AG08395 (cell line): ENCODE results near the gene SPATS2.

Experiments
- DNase-seq: peaks from one replicate; pipeline ENCODE4 v3.0.0; 2012; ENCODE audit warnings: mixed read lengths, low spot score

SPATS2 gene

GRCh38 chr12:49541140-49541861 is 174.0 kb downstream of the SPATS2 start:
- DNase-seq = no peak

GRCh38 chr12:49541911-49542505 is 174.7 kb downstream of the SPATS2 start:
- DNase-seq = no peak

GRCh38 chr12:49542592-49543160 is 175.4 kb downstream of the SPATS2 start:
- DNase-seq = no peak

- DNase-seq = no peak
Observed at GRCh38 chr12:49543221-49543913, 176.1 kb downstream of the SPATS2 start.

GRCh38 chr12:49543914-49544815 is 176.9 kb downstream of the SPATS2 start:
- DNase-seq = no peak

- no peak for DNase-seq
Observed at GRCh38 chr12:49545815-49546214, 178.6 kb downstream of the SPATS2 start.

GRCh38 chr12:49546481-49546880 is 179.2 kb downstream of the SPATS2 start:
- no peak for DNase-seq

GRCh38 chr12:49547090-49547690 is 179.9 kb downstream of the SPATS2 start:
- no peak for DNase-seq

GRCh38 chr12:49548481-49548821 is 181.2 kb downstream of the SPATS2 start:
- DNase-seq = no peak

GRCh38 chr12:49548822-49549648 is 181.8 kb downstream of the SPATS2 start:
- DNase-seq = peak; percentile 32

- DNase-seq = no peak
Observed at GRCh38 chr12:49549735-49550692, 182.8 kb downstream of the SPATS2 start.

GRCh38 chr12:49550693-49551252 is 183.5 kb downstream of the SPATS2 start:
- no peak for DNase-seq

GRCh38 chr12:49552014-49552413 is 184.8 kb downstream of the SPATS2 start:
- DNase-seq = peak; percentile 43

GRCh38 chr12:49552425-49552824 is 185.2 kb downstream of the SPATS2 start:
- no peak for DNase-seq

- DNase-seq = no peak
Observed at GRCh38 chr12:49552899-49553298, 185.6 kb downstream of the SPATS2 start.

- DNase-seq = no peak
Observed at GRCh38 chr12:49553512-49554088, 186.3 kb downstream of the SPATS2 start.

GRCh38 chr12:49554266-49554665 is 187.0 kb downstream of the SPATS2 start:
- no peak for DNase-seq

GRCh38 chr12:49555631-49556390 is 188.5 kb downstream of the SPATS2 start:
- no peak for DNase-seq
